NCI-H774 (cell line): ENCODE results near the gene F2RL3.

Experiments
- DNase-seq: peaks from one replicate; lab custom pipeline; 2025; lab: John Stamatoyannopoulos, UW

Gene F2RL3

GRCh38 chr19:16875584-16876555, 12.9 kb upstream of the F2RL3 start:
- no peak for DNase-seq

- no peak for DNase-seq
Observed at GRCh38 chr19:16876904-16877361, 11.9 kb upstream of the F2RL3 start.

- DNase-seq = no peak
Observed at GRCh38 chr19:16877581-16877980, 11.2 kb upstream of the F2RL3 start.

GRCh38 chr19:16878181-16878965, 10.4 kb upstream of the F2RL3 start:
- no peak for DNase-seq

GRCh38 chr19:16880884-16881554, 7.8 kb upstream of the F2RL3 start:
- no peak for DNase-seq

- no peak for DNase-seq
Observed at GRCh38 chr19:16882146-16882545, 6.7 kb upstream of the F2RL3 start.

- DNase-seq = no peak
Observed at GRCh38 chr19:16883522-16883921, 5.3 kb upstream of the F2RL3 start.

- DNase-seq = no peak
Observed at GRCh38 chr19:16885166-16885565, 3.6 kb upstream of the F2RL3 start.

GRCh38 chr19:16886305-16886880, 2.4 kb upstream of the F2RL3 start:
- DNase-seq = no peak

- DNase-seq = no peak
Observed at GRCh38 chr19:16887353-16888265, 1.2 kb upstream of the F2RL3 start.

GRCh38 chr19:16889366-16889882, 625 bp downstream of the F2RL3 start:
- DNase-seq = no peak

- no peak for DNase-seq
Observed at GRCh38 chr19:16889883-16890460, 1.2 kb downstream of the F2RL3 start.

GRCh38 chr19:16890461-16891184, 1.8 kb downstream of the F2RL3 start:
- no peak for DNase-seq

- no peak for DNase-seq
Observed at GRCh38 chr19:16891696-16892382, 3.0 kb downstream of the F2RL3 start.

GRCh38 chr19:16892436-16892835, 3.6 kb downstream of the F2RL3 start:
- DNase-seq = no peak

- no peak for DNase-seq
Observed at GRCh38 chr19:16892868-16893685, 4.3 kb downstream of the F2RL3 start.

- no peak for DNase-seq
Observed at GRCh38 chr19:16893686-16893989, 4.8 kb downstream of the F2RL3 start.

- DNase-seq = no peak
Observed at GRCh38 chr19:16894080-16894479, 5.3 kb downstream of the F2RL3 start.
